DOHH2 (cell line): Measurements from ENCODE around the gene FOXN1.

Experiments used
- H3F3A ChIP-seq: fragments of 200-600 bp; sonication (generic), shearing (Covaris generic); 2 replicates; pipeline ENCODE4 v1.6.0; 2016; ENCODE audit warnings: antibody characterized with exemption, mild to moderate bottlenecking; ENCODE audit not compliant: control insufficient read depth, insufficient read depth
- H3K27ac ChIP-seq: fragments of 200-600 bp; sonication (generic); 2 replicates; pipeline ENCODE4 v1.5.1; 2014; ENCODE audit warnings: low read depth, mild to moderate bottlenecking, low read length, moderate library complexity
- H3K27me3 ChIP-seq: fragments of 200-600 bp; sonication (generic); 2 replicates; pipeline ENCODE4 v1.6.1; 2014; ENCODE audit warnings: mild to moderate bottlenecking, low read length, mixed read lengths; ENCODE audit not compliant: control insufficient read depth
- H3K36me3 ChIP-seq: fragments of 200-600 bp; sonication (generic); 2 replicates; pipeline ENCODE4 v1.6.1; 2014; ENCODE audit warnings: mild to moderate bottlenecking, low read length, moderate library complexity, mixed read lengths; ENCODE audit not compliant: control insufficient read depth
- H3K4me1 ChIP-seq: fragments of 200-600 bp; sonication (generic); 2 replicates; pipeline ENCODE4 v1.6.1; 2014; ENCODE audit warnings: mild to moderate bottlenecking, low read length, mixed read lengths; ENCODE audit not compliant: control insufficient read depth
- H3K4me2 ChIP-seq: fragments of 200-600 bp; sonication (generic); 2 replicates; pipeline ENCODE4 v1.6.0; 2014; ENCODE audit warnings: mild to moderate bottlenecking, low read length, moderate library complexity
- H3K4me3 ChIP-seq: fragments of 200-600 bp; sonication (generic); 2 replicates; pipeline ENCODE4 v1.5.1; 2014; ENCODE audit warnings: mild to moderate bottlenecking, low read length, mixed read lengths
- H3K79me2 ChIP-seq: fragments of 200-600 bp; sonication (generic); 2 replicates; pipeline ENCODE4 v1.6.1; 2014; ENCODE audit warnings: mild to moderate bottlenecking, low read length, mixed read lengths; ENCODE audit not compliant: control insufficient read depth
- H3K9me2 ChIP-seq: fragments of 200-600 bp; sonication (generic); replicated peaks from 2 replicates; pipeline ENCODE4 v1.6.1; 2014; ENCODE audit warnings: mild to moderate bottlenecking, low read length, mixed read lengths; ENCODE audit not compliant: control insufficient read depth
- H3K9me3 ChIP-seq: fragments of 200-600 bp; sonication (generic); 2 replicates; pipeline ENCODE4 v1.6.1; 2014; ENCODE audit warnings: antibody characterized with exemption, low read length, mixed read lengths; ENCODE audit not compliant: control insufficient read depth, insufficient read depth
- H4K20me1 ChIP-seq: fragments of 200-600 bp; sonication (generic); 2 replicates; pipeline ENCODE4 v1.6.0; 2014; ENCODE audit warnings: low read depth, mild to moderate bottlenecking, antibody characterized with exemption, low read length, moderate library complexity; ENCODE audit not compliant: control insufficient read depth, insufficient read depth
- CTCF ChIP-seq: fragments of 200-600 bp; sonication (generic); IDR thresholded peaks from one replicate; pipeline ENCODE4 v1.5.1; 2014; ENCODE audit warnings: antibody characterized with exemption, mild to moderate bottlenecking, low read depth, low read length; ENCODE audit not compliant: poor library complexity, severe bottlenecking
- EZH2phosphoT487 ChIP-seq: fragments of 200-600 bp; sonication (generic); IDR thresholded peaks from 2 replicates; pipeline ENCODE4 v1.6.1; 2017; ENCODE audit warnings: borderline replicate concordance, mild to moderate bottlenecking, antibody characterized with exemption, low read length, moderate library complexity, mixed read lengths

Gene FOXN1

GRCh38 chr17:28515518-28515917 lies 9.4 kb downstream of the FOXN1 start:
- no peak overlapping the region for H3K4me3 ChIP-seq
- no peaks in the 10 kb centered on the region for H3F3A ChIP-seq
- H3K27ac ChIP-seq, result no peak overlapping the region
- H3K27me3 ChIP-seq, result peaks cover 11% of the 10 kb centered on the region
- H3K79me2 ChIP-seq, result no peaks in the 10 kb centered on the region
- H3K9me3 ChIP-seq, result peaks cover 14% of the 10 kb centered on the region; the same call in 1 of the 2 replicates
- H3K9me2 ChIP-seq, result no peaks in the 10 kb centered on the region
- no peaks in the 10 kb centered on the region for H4K20me1 ChIP-seq
- no peaks in the 10 kb centered on the region for H3K4me1 ChIP-seq
- no peak for TF ChIP-seq EZH2phosphoT487
- TF ChIP-seq CTCF, result no peak
- no peaks in the 10 kb centered on the region for H3K36me3 ChIP-seq
- H3K4me2 ChIP-seq, result no peak overlapping the region

GRCh38 chr17:28518132-28518531 lies 12.0 kb downstream of the FOXN1 start:
- Histone ChIP-seq H3K4me2 (no peak overlapping the region), H3K9me3 (peaks cover 14% of the 10 kb centered on the region; the same call in 1 of the 2 replicates), H3K9me2 (no peaks in the 10 kb centered on the region), H3K79me2 (no peaks in the 10 kb centered on the region), H3K27ac (no peak overlapping the region), H3K27me3 (no peaks in the 10 kb centered on the region; the same call in 1 of the 2 replicates), H3F3A (no peaks in the 10 kb centered on the region), H4K20me1 (no peaks in the 10 kb centered on the region), H3K4me3 (no peak overlapping the region), H3K36me3 (no peaks in the 10 kb centered on the region), H3K4me1 (no peaks in the 10 kb centered on the region)
- TF ChIP-seq CTCF, result no peak
- no peak for TF ChIP-seq EZH2phosphoT487

GRCh38 chr17:28518578-28518977 lies 12.4 kb downstream of the FOXN1 start:
- Histone ChIP-seq H3K4me3 (no peak overlapping the region), H3K4me1 (no peaks in the 10 kb centered on the region), H3K4me2 (no peak overlapping the region), H3K79me2 (no peaks in the 10 kb centered on the region), H3F3A (no peaks in the 10 kb centered on the region), H3K27ac (no peak overlapping the region), H3K36me3 (no peaks in the 10 kb centered on the region), H3K9me3 (peaks cover 14% of the 10 kb centered on the region; the same call in 1 of the 2 replicates), H3K9me2 (no peaks in the 10 kb centered on the region), H4K20me1 (no peaks in the 10 kb centered on the region), H3K27me3 (no peaks in the 10 kb centered on the region; the same call in 1 of the 2 replicates)
- TF ChIP-seq CTCF (no peak), EZH2phosphoT487 (no peak)
